HUES6 (cell line): Measurements from ENCODE around the gene MAL.

Experiments used
- H3K27ac ChIP-seq: 2 replicates; pipeline ENCODE4 v1.7.0; 2013; ENCODE audit warnings: low read depth, mild to moderate bottlenecking, low read length, inconsistent platforms
- H3K27me3 ChIP-seq: 2 replicates; pipeline ENCODE4 v1.6.1; 2013; ENCODE audit warnings: low read length; ENCODE audit not compliant: control insufficient read depth, insufficient read depth
- H3K36me3 ChIP-seq: 2 replicates; pipeline ENCODE4 v1.6.1; 2013; ENCODE audit warnings: low read length; ENCODE audit not compliant: control insufficient read depth, insufficient read depth
- H3K4me1 ChIP-seq: 2 replicates; pipeline ENCODE4 v1.6.1; 2013; ENCODE audit warnings: low read length; ENCODE audit not compliant: control insufficient read depth, insufficient read depth
- H3K4me3 ChIP-seq: 2 replicates; pipeline ENCODE4 v1.5.1; 2013; ENCODE audit warnings: low read depth, low read length
- H3K9ac ChIP-seq: one replicate; pipeline ENCODE4 v1.6.1; 2013; ENCODE audit warnings: mild to moderate bottlenecking, low read length
- H3K9me3 ChIP-seq: 2 replicates; pipeline ENCODE4 v1.6.1; 2013; ENCODE audit warnings: low read depth, low read length; ENCODE audit not compliant: control insufficient read depth, insufficient read depth

The MAL gene

GRCh38 chr2:95051626-95052025, 26.1 kb downstream of the MAL start:
- H3K4me3 ChIP-seq: no peak overlapping the region
- H3K9ac ChIP-seq: no peak overlapping the region
- no peaks in the 10 kb centered on the region for H3K4me1 ChIP-seq
- no peak overlapping the region for H3K27ac ChIP-seq
- H3K9me3 ChIP-seq: no peaks in the 10 kb centered on the region
- no peaks in the 10 kb centered on the region for H3K36me3 ChIP-seq
- H3K27me3 ChIP-seq: peaks cover 5% of the 10 kb centered on the region; the same call in 1 of the 2 replicates

- no peak overlapping the region for H3K9ac ChIP-seq
- no peaks in the 10 kb centered on the region for H3K36me3 ChIP-seq
- no peaks in the 10 kb centered on the region for H3K9me3 ChIP-seq
- H3K27me3 ChIP-seq: 0 out of 2 replicates have a peak, but pooled peaks cover 5% of the 10 kb centered on the region
- H3K27ac ChIP-seq: no peak overlapping the region
- no peak overlapping the region for H3K4me3 ChIP-seq
- H3K4me1 ChIP-seq: no peaks in the 10 kb centered on the region
Observed at GRCh38 chr2:95052307-95052706, 26.8 kb downstream of the MAL start.

- Histone ChIP-seq H3K9me3 (no peaks in the 10 kb centered on the region), H3K4me1 (no peaks in the 10 kb centered on the region), H3K27ac (no peak overlapping the region), H3K36me3 (no peaks in the 10 kb centered on the region), H3K4me3 (no peak overlapping the region), H3K9ac (no peak overlapping the region), H3K27me3 (0 out of 2 replicates have a peak, but pooled peaks cover 5% of the 10 kb centered on the region)
Observed at GRCh38 chr2:95052804-95053479, 27.4 kb downstream of the MAL start.

DNA sequence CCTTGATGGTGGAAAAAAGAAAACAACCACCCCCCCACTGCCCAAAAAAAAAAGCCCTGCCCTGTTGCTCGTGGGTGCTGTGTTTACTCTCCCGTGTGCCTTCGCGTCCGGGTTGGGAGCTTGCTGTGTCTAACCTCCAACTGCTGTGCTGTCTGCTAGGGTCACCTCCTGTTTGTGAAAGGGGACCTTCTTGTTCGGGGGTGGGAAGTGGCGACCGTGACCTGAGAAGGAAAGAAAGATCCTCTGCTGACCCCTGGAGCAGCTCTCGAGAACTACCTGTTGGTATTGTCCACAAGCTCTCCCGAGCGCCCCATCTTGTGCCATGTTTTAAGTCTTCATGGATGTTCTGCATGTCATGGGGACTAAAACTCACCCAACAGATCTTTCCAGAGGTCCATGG, 28.0 kb downstream of the MAL start:
- Histone ChIP-seq H3K27ac (no peak overlapping the region), H3K36me3 (no peaks in the 10 kb centered on the region), H3K4me1 (no peaks in the 10 kb centered on the region), H3K9ac (no peak overlapping the region), H3K4me3 (no peak overlapping the region), H3K27me3 (0 out of 2 replicates have a peak, but pooled peaks cover 5% of the 10 kb centered on the region), H3K9me3 (no peaks in the 10 kb centered on the region)

- H3K4me3 ChIP-seq: no peak overlapping the region
- H3K4me1 ChIP-seq: no peaks in the 10 kb centered on the region
- H3K9ac ChIP-seq: no peak overlapping the region
- no peaks in the 10 kb centered on the region for H3K36me3 ChIP-seq
- no peak overlapping the region for H3K27ac ChIP-seq
- H3K9me3 ChIP-seq: no peaks in the 10 kb centered on the region
- 0 out of 2 replicates have a peak, but pooled peaks cover 5% of the 10 kb centered on the region for H3K27me3 ChIP-seq
Observed at GRCh38 chr2:95054016-95054415, 28.5 kb downstream of the MAL start.

GRCh38 chr2:95055262-95055661, 29.8 kb downstream of the MAL start:
- H3K27ac ChIP-seq: no peak overlapping the region

GRCh38 chr2:95056044-95056443, 30.5 kb downstream of the MAL start:
- Histone ChIP-seq H3K27me3 (0 out of 2 replicates have a peak, but pooled peaks cover 5% of the 10 kb centered on the region), H3K9ac (no peak overlapping the region), H3K4me3 (no peak overlapping the region), H3K36me3 (no peaks in the 10 kb centered on the region), H3K9me3 (no peaks in the 10 kb centered on the region), H3K27ac (no peak overlapping the region), H3K4me1 (no peaks in the 10 kb centered on the region)

More at GRCh38 chr2:95055262-95055661, 29.8 kb downstream of the MAL start:
- Histone ChIP-seq H3K9me3 (no peaks in the 10 kb centered on the region), H3K4me1 (no peaks in the 10 kb centered on the region), H3K27me3 (0 out of 2 replicates have a peak, but pooled peaks cover 5% of the 10 kb centered on the region), H3K4me3 (no peak overlapping the region), H3K9ac (no peak overlapping the region), H3K36me3 (no peaks in the 10 kb centered on the region)

DNA sequence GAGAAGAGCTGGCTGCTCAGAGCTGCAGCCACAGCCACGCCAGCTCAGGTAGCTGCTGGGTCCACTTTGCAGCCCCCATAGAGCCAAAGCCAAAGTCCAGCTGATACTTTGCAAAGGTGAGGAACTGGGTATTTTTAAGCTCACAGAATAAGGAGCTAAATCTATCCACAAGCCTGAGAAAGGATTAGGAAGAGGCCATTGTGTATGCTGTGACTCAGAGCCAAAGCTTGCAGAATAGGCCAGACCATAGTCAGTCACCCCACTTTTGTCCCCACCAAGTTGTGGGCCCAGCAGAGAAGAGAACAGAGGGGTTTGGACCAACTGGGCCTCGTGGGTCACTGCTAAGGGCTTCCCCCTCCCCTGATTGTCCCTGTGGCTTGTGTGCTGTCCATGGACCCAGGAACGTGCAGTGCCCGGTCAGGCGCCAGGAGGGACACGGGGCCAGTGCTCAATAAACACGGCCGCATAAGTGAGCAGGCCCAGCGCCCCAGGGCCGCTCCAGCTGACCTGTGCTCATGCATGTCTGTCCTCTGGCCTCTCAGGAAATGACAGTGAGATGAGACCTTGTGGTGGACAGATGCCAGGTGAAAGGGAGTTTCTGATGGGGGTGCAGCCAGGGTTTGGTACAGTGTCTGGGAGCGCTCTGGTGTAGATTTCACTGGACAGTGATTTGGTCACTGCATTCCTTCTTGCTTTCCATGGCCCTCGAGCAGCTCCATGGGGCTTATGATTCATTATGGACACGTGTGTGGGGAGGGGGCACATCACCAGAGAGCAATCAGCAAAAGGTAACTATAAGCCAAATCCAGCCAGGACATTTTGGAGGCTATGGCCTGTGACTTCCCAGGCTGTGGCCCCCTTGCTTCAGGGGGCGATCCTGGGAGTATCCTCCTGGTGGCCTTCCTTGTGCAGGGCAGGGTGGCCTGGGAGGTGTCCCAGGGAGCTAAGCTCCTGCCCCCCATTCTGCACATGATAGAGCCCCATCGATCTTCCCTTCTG, 31.3 kb downstream of the MAL start:
- Histone ChIP-seq H3K27me3 (0 out of 2 replicates have a peak, but pooled peaks cover 5% of the 10 kb centered on the region), H3K9ac (no peak overlapping the region), H3K36me3 (no peaks in the 10 kb centered on the region), H3K9me3 (no peaks in the 10 kb centered on the region), H3K27ac (no peak overlapping the region), H3K4me3 (no peak overlapping the region), H3K4me1 (peaks cover 3% of the 10 kb centered on the region; the same call in 1 of the 2 replicates)

- H3K27me3 ChIP-seq: 0 out of 2 replicates have a peak, but pooled peaks cover 5% of the 10 kb centered on the region
- no peaks in the 10 kb centered on the region for H3K36me3 ChIP-seq
- H3K4me1 ChIP-seq: peaks cover 11% of the 10 kb centered on the region
- no peak overlapping the region for H3K9ac ChIP-seq
- no peaks in the 10 kb centered on the region for H3K9me3 ChIP-seq
- no peak overlapping the region for H3K27ac ChIP-seq
- no peak overlapping the region for H3K4me3 ChIP-seq
Observed at GRCh38 chr2:95057535-95058370, 32.2 kb downstream of the MAL start.

DNA sequence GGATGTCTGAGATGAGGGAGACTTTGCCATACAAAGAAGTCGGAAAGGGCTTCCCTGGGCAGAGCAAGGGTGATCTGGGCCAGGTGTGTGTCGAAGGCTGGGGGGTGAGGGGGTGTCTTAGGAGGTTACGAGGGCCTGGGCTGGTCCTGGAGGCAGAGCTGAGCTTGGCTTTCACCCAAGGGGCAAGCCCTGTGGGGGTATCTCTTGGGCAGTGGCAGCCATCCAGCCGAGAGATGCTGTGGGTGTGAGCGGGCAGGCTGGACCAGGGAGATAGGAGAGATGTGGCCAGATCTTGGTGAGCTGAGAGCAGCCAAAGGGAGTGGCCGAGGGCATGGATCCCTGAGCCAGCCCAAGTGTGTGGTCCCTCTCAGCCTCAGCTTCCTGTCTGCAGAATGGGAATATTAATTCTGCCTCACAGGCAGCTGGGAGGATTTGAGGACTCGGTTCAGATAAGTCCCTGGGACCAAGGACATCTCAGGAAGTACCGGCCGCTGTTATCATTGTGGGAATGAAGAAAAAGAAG, 33.0 kb downstream of the MAL start:
- no peaks in the 10 kb centered on the region for H3K36me3 ChIP-seq
- H3K9me3 ChIP-seq: no peaks in the 10 kb centered on the region
- no peaks in the 10 kb centered on the region for H3K27me3 ChIP-seq
- H3K9ac ChIP-seq: no peak overlapping the region
- no peak overlapping the region for H3K27ac ChIP-seq
- no peak overlapping the region for H3K4me3 ChIP-seq
- H3K4me1 ChIP-seq: peaks cover 16% of the 10 kb centered on the region
